Mucosa of rectum (tissue), 2 donors: ENCODE data around the gene RHOBTB1.

Experiments used
- H3K27ac ChIP-seq, 2 donors: one replicate each; pipeline ENCODE4 v1.7.0; 2013; ENCODE audit warnings: inconsistent platforms in 2 of 2, low read depth in 2 of 2, low read length in 2 of 2
- H3K27me3 ChIP-seq, 2 donors: one replicate each; pipeline ENCODE4 v1.7.0; 2013; ENCODE audit warnings: low read length in 2 of 2; ENCODE audit not compliant: control insufficient read depth in 2 of 2, insufficient read depth in 2 of 2
- H3K36me3 ChIP-seq, 2 donors: one replicate each; pipeline ENCODE4 v1.7.0; 2013; ENCODE audit warnings: low read length in 2 of 2; ENCODE audit not compliant: control insufficient read depth in 2 of 2, insufficient read depth in 2 of 2
- H3K4me1 ChIP-seq, 2 donors: one replicate each; pipeline ENCODE4 v1.7.0; 2013; ENCODE audit warnings: low read length in 2 of 2, mild to moderate bottlenecking in 1 of 2; ENCODE audit not compliant: control insufficient read depth in 2 of 2, insufficient read depth in 2 of 2
- H3K4me3 ChIP-seq, 2 donors: one replicate each; pipeline ENCODE4 v1.7.0; 2013; ENCODE audit warnings: low read length in 2 of 2
- H3K9ac ChIP-seq, 2 donors: one replicate each; pipeline ENCODE4 v1.7.0; 2013; ENCODE audit warnings: low read length in 2 of 2, low read depth in 1 of 2, mild to moderate bottlenecking in 1 of 2
- H3K9me3 ChIP-seq, 2 donors: one replicate each; pipeline ENCODE4 v1.7.0; 2013; ENCODE audit warnings: low read length in 2 of 2; ENCODE audit not compliant: control insufficient read depth in 2 of 2
- donor health status: healthy.
- donor health status: Normal muscosa, but diverticular disease.

Gene RHOBTB1

GRCh38 chr10:60920479-60920878, 23.5 kb downstream of the RHOBTB1 start:
- Histone ChIP-seq H3K27me3 (no peaks in the 10 kb centered on the region), H3K4me3 (no peak overlapping the region), H3K4me1 (no peaks in the 10 kb centered on the region), H3K36me3 (no peaks in the 10 kb centered on the region), H3K27ac (no peak overlapping the region), H3K9ac (no peak overlapping the region), H3K9me3 (no peaks in the 10 kb centered on the region)

DNA sequence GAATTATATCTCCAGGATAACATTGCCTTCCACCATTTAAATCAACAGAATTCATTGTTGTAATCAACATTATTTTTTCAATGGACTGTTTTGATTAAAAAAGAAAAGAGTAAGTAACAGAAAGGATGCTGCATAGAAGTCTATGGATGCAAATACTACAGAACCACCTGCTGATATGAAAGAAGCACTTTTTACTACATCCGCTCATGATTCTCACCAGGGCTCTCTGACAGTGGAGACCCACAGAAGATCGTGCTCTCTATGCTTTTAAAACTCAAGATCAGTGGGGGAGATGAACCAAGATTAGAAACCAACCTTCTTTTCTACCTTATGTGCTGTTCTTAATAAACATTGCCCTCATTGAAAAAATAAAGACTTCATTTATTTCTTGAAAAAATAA, 24.4 kb downstream of the RHOBTB1 start:
- no peaks in the 10 kb centered on the region for H3K4me1 ChIP-seq

DNA sequence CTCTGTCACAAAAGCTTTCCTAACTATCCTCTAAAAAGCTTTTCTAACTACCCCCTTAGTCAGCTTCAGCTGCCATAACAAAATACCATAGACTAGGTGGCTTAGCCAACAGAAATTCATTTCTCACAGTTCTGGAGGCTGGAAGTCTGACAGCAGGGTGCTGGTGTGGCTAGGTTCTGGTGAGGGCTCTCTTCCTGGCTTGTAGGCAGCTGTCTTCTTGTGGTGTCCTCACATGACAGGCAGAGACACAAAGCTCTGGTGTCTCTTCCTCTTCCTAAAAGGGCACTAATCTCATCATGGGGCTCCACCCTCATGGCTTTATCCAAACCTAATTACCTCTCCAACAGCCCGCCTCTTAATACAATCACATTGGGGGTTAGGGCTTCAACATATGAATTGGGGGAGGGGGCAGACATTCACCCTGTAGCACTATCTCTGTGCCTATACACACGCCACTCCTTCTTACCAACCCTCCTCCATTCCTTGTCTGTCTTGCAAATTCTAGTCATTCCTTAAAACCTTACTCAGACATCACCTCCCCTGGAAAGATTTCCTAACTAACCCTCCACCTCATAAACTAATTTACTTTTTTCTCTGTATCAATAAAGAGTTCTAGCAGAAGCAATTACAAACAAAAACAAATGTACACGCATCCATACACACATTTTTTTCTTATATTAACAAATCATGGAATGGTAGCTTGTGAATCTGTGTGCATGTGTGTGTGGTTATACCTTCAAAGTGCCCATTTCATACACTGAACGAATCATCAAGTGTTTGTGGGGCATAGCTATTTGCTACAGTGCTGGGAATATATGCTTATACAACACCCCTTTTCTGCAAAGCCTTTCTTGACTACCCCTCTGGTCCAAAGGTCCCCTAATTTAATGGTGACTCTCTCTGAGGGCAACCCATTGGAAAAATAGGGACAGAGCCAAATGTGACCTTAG, 26.4 kb downstream of the RHOBTB1 start:
- H3K9me3 ChIP-seq, result no peaks in the 10 kb centered on the region
- no peak overlapping the region for H3K27ac ChIP-seq
- H3K27me3 ChIP-seq, result no peaks in the 10 kb centered on the region
- H3K4me1 ChIP-seq, result no peaks in the 10 kb centered on the region
- no peak overlapping the region for H3K9ac ChIP-seq
- no peaks in the 10 kb centered on the region for H3K36me3 ChIP-seq
- H3K4me3 ChIP-seq, result no peak overlapping the region

More for the DNA sequence above, 24.4 kb downstream of the RHOBTB1 start:
- Histone ChIP-seq H3K36me3 (no peaks in the 10 kb centered on the region), H3K27me3 (no peaks in the 10 kb centered on the region), H3K4me3 (no peak overlapping the region), H3K27ac (no peak overlapping the region), H3K9ac (no peak overlapping the region), H3K9me3 (no peaks in the 10 kb centered on the region)

DNA sequence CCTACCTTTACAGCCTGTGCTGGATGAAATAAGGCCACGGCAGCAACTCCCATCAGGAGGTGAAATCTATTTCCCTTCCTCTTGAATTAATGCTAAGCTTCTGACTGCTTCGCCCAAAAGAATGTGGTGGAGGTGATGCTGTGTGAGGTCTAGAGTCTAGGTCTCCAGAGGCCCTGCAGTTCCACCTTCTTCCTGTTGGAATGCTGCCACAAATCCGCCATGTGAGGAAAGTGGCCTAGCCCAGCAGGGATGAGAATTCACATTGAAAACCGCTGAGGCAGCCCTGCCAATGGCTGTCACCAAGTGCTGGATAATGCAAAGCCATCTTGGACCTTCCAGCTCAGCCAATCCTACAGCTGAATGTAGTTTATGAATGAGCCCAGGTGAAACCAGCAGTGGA, 28.0 kb downstream of the RHOBTB1 start:
- H3K36me3 ChIP-seq, result peaks cover 0 to 5% of the 10 kb centered on the region in 2 donors
- no peak overlapping the region for H3K27ac ChIP-seq
- no peaks in the 10 kb centered on the region for H3K9me3 ChIP-seq
- H3K4me3 ChIP-seq, result no peak overlapping the region
- H3K9ac ChIP-seq, result no peak overlapping the region
- no peaks in the 10 kb centered on the region for H3K27me3 ChIP-seq
- no peaks in the 10 kb centered on the region for H3K4me1 ChIP-seq

GRCh38 chr10:60914690-60915141, 29.3 kb downstream of the RHOBTB1 start:
- no peaks in the 10 kb centered on the region for H3K9me3 ChIP-seq
- no peak overlapping the region for H3K9ac ChIP-seq
- H3K4me3 ChIP-seq, result no peak overlapping the region
- H3K27ac ChIP-seq, result no peak overlapping the region
- H3K27me3 ChIP-seq, result no peaks in the 10 kb centered on the region
- peaks cover 0 to 5% of the 10 kb centered on the region in 2 donors for H3K36me3 ChIP-seq
- H3K4me1 ChIP-seq, result no peaks in the 10 kb centered on the region

DNA sequence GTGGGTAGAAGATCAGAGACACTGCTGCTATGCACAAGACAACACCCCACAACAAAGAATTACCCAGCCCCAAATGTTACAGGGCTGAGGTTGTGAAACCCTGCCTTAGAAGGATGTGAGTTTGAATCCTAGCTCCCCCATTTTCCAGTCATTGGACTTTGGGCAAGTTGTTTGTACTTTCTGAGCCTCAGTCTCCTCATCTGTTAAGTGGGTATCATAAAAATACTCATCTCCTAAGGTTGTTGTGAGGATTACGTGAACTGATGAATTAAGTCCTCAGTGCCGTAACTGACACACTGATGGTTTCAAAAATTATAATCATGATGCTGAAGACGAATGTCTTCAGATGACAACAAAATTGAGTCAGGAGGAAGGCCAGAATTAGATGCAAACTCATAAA, 30.3 kb downstream of the RHOBTB1 start:
- Histone ChIP-seq H3K4me1 (no peaks in the 10 kb centered on the region), H3K36me3 (peaks cover 0 to 5% of the 10 kb centered on the region in 2 donors), H3K27me3 (no peaks in the 10 kb centered on the region), H3K27ac (no peak overlapping the region), H3K9ac (no peak overlapping the region), H3K4me3 (no peak overlapping the region), H3K9me3 (no peaks in the 10 kb centered on the region)

GRCh38 chr10:60913071-60913470, 30.9 kb downstream of the RHOBTB1 start:
- no peaks in the 10 kb centered on the region for H3K9me3 ChIP-seq
- H3K9ac ChIP-seq, result no peak overlapping the region
- no peak overlapping the region for H3K4me3 ChIP-seq
- H3K27me3 ChIP-seq, result no peaks in the 10 kb centered on the region
- no peak overlapping the region for H3K27ac ChIP-seq
- H3K36me3 ChIP-seq, result peaks cover 0 to 5% of the 10 kb centered on the region in 2 donors
- no peaks in the 10 kb centered on the region for H3K4me1 ChIP-seq

- no peak overlapping the region for H3K9ac ChIP-seq
- H3K4me3 ChIP-seq, result no peak overlapping the region
- H3K27me3 ChIP-seq, result no peaks in the 10 kb centered on the region
- H3K9me3 ChIP-seq, result no peaks in the 10 kb centered on the region
- H3K4me1 ChIP-seq, result no peaks in the 10 kb centered on the region
- H3K27ac ChIP-seq, result no peak overlapping the region
- H3K36me3 ChIP-seq, result peaks cover 0 to 5% of the 10 kb centered on the region in 2 donors
Measured at GRCh38 chr10:60911715-60912114, 32.3 kb downstream of the RHOBTB1 start.

DNA sequence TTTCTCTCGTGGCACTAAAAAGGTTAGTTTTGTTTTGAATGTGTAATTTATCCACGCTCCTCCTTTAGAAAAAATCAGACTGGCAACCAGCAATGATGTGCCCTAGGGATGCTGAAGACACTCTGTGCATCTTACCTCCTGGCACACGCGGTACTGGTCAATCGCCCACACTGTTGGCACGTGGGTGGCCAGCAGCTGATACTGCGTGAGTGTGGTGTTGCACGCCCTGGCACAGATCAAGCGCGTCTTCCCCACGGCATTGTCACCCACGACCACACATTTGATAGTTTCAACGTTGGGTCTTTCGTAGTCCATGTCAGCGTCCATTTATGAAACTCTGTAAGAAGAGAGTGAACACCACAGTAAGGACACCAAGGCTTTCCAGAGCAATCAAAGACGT, 32.8 kb downstream of the RHOBTB1 start:
- Histone ChIP-seq H3K9me3 (no peaks in the 10 kb centered on the region), H3K36me3 (peaks cover 0 to 5% of the 10 kb centered on the region in 2 donors), H3K27me3 (no peaks in the 10 kb centered on the region), H3K27ac (peak overlapping the region in 1 of 2 donors; percentile 6), H3K4me3 (no peak overlapping the region), H3K4me1 (no peaks in the 10 kb centered on the region), H3K9ac (no peak overlapping the region)

GRCh38 chr10:60910543-60910942, 33.4 kb downstream of the RHOBTB1 start:
- Histone ChIP-seq H3K27me3 (no peaks in the 10 kb centered on the region), H3K36me3 (peaks cover 0 to 5% of the 10 kb centered on the region in 2 donors), H3K4me1 (no peaks in the 10 kb centered on the region), H3K4me3 (no peak overlapping the region), H3K9ac (no peak overlapping the region), H3K27ac (peak overlapping the region in 1 of 2 donors; percentile 6), H3K9me3 (no peaks in the 10 kb centered on the region)
